Mesodermal cell (in vitro differentiated cells): ENCODE measurements around the gene CTIF.

Source experiments
- H3K27ac ChIP-seq: 2 replicates; pipeline ENCODE4 v1.7.0; 2013; ENCODE audit warnings: mild to moderate bottlenecking, low read depth, low read length, moderate library complexity; ENCODE audit not compliant: severe bottlenecking
- H3K36me3 ChIP-seq: 2 replicates; pipeline ENCODE4 v1.7.1; 2013; ENCODE audit warnings: mild to moderate bottlenecking, low read length, moderate library complexity; ENCODE audit not compliant: control insufficient read depth, insufficient read depth
- H3K4me1 ChIP-seq: one replicate; pipeline ENCODE4 v1.7.1; 2013; ENCODE audit warnings: mild to moderate bottlenecking, low read length; ENCODE audit not compliant: insufficient read depth, control insufficient read depth, poor library complexity, severe bottlenecking
- H3K4me3 ChIP-seq: 2 replicates; pipeline ENCODE4 v1.7.0; 2013; ENCODE audit warnings: low read length, control low read depth, mild to moderate bottlenecking; ENCODE audit not compliant: insufficient read depth, poor library complexity, severe bottlenecking; ENCODE audit errors: extremely low read depth
- H3K9me3 ChIP-seq: 2 replicates; pipeline ENCODE4 v1.7.1; 2013; ENCODE audit warnings: mild to moderate bottlenecking, low read length, moderate library complexity; ENCODE audit not compliant: control insufficient read depth
- WGBS, 2 experiments: methylation state at CpG; one replicate each; pipeline ENCODE4 v1.1.5; 2013; ENCODE audit warnings: missing lambda C conversion rate in 2 of 2; ENCODE audit not compliant: insufficient coverage in 2 of 2; 5-methylcytosine and 5-hydroxymethylcytosine counted together

CTIF gene

DNA sequence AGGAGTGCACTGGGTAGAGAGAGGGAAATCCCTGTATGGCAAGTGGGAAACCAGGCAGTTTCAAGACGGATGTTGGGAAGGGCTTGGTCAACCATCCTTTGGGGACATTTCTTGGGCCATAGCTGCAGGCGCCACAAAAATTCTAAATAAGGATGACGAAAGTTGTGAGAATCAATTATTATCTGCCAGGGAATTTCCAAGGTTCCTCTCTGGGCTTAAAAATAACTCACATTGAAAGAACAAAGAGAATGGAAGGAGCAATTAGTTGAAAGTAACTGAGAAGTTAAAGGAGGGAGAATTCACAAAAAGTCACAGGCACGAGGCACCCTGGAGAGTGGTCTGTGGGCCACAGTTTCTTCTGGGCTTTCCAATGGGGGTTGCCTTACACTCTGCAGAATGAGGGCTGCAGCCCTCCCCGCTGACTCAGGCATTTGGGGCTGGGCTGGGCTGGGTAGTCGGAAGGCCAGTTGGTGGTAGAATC lies 216.2 kb downstream of the CTIF start:
- Histone ChIP-seq H3K36me3 (peaks cover 26% of the 10 kb centered on the region), H3K9me3 (peaks cover 3% of the 10 kb centered on the region), H3K4me1 (peaks cover 5% of the 10 kb centered on the region), H3K4me3 (no peak overlapping the region), H3K27ac (no peak overlapping the region)
- WGBS, 2 experiments = 87 to 94% methylated on average over 6 of the region's 6 CpGs

DNA sequence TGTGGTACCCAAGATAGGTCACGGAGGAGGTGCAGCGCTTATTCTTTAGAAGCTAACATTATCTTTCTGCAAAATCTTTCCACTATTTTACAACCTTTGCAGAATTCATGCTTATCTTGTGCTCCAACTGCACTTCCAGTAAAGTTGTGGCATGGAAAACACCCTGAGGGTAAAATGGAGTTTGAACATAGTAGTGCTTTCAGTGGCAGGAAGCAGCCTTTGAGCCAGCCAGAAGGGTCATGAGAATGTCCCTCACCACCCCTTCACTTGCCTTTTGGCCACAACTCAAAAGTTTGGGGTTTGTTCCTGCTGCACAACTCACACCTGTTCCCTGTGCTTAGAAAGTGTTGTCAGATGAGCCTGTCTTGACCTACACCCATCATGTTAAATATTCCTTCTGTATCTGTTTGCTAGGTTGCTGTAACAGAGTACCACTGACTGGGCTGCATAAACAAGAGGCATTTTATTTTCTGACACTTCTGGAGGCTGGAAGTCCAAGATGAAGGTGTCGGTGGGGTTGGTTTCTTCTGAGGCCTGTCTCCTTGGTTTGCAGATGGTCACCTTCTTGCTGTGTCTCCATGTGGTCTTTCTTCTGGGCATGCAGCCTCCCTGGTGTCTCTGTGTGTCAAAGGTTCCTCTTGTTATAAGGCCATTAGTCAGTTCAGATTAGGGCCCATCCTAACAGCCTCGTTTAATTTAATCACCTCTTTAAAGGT lies 217.8 kb downstream of the CTIF start:
- Histone ChIP-seq H3K4me1 (no peaks in the 10 kb centered on the region), H3K27ac (no peak overlapping the region), H3K4me3 (no peak overlapping the region), H3K9me3 (peaks cover 3% of the 10 kb centered on the region), H3K36me3 (peaks cover 35% of the 10 kb centered on the region)
- 100% methylated on average over 1 of the region's 4 CpGs for WGBS, 2 experiments

DNA sequence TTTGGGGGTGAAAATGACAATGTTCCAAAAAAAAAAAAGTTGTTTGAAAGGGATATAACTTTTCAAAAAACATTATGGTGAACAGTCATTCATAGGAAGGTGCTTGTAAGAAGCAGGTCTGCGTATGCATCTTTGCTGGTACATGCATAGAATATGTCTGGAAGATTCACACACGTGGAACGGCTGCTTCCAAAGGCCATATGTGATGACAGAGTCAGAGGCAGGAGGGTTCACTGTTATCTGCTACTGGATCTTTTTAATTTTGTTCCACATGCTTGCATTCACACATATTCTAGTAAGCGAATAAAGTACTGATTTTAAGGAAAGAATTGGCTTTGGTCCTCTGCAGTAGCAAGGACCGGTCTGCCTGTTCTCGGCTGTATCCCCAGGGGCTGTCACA lies 218.5 kb downstream of the CTIF start:
- Histone ChIP-seq H3K9me3 (peaks cover 3% of the 10 kb centered on the region), H3K27ac (no peak overlapping the region), H3K4me3 (no peak overlapping the region), H3K36me3 (peaks cover 42% of the 10 kb centered on the region), H3K4me1 (no peaks in the 10 kb centered on the region)
- WGBS, 2 experiments = 87 to 89% methylated on average over 5 to 6 of the region's 6 CpGs

DNA sequence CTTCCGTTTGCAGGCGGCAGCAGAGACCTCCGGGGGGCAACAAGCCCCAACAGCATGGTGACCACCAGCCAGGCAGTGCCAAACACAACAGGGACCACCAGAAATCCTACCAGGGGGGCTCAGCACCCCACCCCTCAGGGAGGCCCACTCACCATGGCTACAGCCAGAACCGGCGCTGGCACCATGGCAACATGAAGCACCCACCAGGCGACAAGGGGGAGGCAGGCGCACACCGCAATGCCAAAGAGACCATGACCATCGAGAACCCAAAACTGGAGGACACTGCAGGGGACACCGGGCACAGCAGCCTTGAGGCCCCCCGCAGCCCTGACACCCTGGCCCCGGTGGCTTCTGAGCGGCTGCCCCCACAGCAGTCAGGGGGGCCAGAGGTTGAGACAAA lies 219.1 kb downstream of the CTIF start:
- 95 to 96% methylated on average over 10 to 12 of the region's 13 CpGs for WGBS, 2 experiments
- Histone ChIP-seq H3K9me3 (peaks cover 3% of the 10 kb centered on the region), H3K36me3 (peaks cover 46% of the 10 kb centered on the region), H3K27ac (no peak overlapping the region), H3K4me1 (no peaks in the 10 kb centered on the region), H3K4me3 (no peak overlapping the region)

DNA sequence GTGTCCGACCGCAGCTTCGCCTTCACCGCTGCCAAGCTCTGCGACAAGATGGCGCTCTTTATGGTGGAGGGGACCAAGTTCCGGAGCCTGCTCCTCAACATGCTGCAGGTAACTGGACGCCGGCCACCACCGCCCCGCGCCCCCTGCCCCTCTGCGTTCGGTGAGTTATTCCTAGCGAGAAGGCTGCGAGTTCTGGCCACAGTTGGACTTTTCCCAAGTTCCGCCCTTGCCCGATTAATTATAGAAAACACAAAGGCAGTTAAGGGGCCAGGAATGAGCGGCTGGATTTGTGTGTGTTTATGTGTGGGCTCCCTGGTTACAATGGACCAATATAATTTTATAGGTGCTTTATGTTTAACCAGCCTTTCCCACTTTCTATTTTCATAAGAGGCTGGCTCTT lies 222.8 kb downstream of the CTIF start:
- Histone ChIP-seq H3K36me3 (peaks cover 60% of the 10 kb centered on the region), H3K4me3 (no peak overlapping the region), H3K4me1 (peaks cover 3% of the 10 kb centered on the region), H3K27ac (no peak overlapping the region), H3K9me3 (peaks cover under 1% of the 10 kb centered on the region)
- WGBS, 2 experiments = 98 to 99% methylated on average over 16 to 19 of the region's 19 CpGs

DNA sequence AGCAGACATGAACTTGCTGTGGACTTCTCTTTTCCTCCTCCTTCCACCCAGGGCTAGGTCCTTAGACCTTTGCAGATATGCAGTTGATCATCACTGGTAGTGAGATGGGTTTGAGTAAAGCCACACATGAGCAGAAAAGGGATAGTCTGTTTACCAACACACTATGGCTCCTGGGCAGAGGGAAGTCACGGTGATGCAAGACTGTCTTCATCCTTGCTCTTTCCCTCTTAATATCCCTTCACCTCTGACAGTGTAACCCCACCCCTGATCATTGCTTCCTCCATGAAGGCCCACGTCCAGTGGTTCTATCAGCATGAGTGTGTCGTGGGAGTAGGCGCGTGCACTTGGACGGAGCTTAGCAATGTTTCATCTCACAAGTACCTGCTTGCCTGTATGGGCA lies 223.2 kb downstream of the CTIF start:
- Histone ChIP-seq H3K27ac (no peak overlapping the region), H3K4me1 (peaks cover 7% of the 10 kb centered on the region), H3K36me3 (peaks cover 59% of the 10 kb centered on the region), H3K9me3 (no peaks in the 10 kb centered on the region), H3K4me3 (no peak overlapping the region)
- 92 to 100% methylated on average over 6 of the region's 6 CpGs for WGBS, 2 experiments

DNA sequence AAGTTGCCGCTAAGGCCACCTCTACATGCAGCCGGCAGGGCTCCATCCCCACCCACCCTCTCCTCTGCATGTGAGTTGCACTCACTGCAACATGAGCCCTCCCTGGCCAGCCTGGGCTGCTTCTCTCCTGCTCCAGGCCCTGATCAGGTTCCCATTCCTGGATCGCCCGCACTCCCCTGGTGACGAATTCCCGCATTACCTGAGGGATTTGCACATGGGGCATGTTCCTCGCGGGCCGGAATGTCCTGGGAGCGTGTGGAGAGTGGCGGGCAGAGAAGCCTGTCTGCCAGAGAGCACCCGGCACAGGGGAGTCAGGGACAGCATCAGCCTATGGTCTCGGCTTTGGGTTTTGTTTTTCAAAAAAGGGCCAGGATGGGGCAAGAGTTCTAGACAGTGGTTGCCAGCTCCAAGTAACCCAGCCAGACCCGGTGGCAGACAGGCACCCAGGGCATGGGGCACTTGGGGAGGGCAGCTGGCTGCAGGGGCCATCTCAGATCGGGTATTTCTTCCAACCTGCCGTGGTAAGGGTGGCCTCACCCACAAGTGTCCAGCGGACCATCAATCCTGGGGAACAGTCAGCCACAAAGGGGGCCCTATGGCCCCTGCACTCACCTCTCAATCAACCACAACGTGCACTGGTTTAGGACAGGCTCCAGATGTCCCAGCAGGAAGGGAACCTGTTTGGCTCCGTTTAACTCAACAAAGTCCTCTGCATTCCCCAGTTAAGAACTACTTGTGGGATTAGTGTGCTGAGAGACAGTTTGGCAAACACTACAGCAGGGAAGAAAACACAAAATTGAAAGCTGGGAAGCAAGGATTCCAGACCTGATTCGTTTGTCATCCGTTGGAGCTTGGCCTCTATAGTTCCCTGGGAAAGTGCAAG lies 224.2 kb downstream of the CTIF start:
- H3K36me3 ChIP-seq = peaks cover 55% of the 10 kb centered on the region
- no peak overlapping the region for H3K27ac ChIP-seq
- H3K4me1 ChIP-seq = peaks cover 12% of the 10 kb centered on the region
- H3K4me3 ChIP-seq = no peak overlapping the region
- 93 to 94% methylated on average over 16 to 18 of the region's 21 CpGs for WGBS, 2 experiments
- H3K9me3 ChIP-seq = no peaks in the 10 kb centered on the region

DNA sequence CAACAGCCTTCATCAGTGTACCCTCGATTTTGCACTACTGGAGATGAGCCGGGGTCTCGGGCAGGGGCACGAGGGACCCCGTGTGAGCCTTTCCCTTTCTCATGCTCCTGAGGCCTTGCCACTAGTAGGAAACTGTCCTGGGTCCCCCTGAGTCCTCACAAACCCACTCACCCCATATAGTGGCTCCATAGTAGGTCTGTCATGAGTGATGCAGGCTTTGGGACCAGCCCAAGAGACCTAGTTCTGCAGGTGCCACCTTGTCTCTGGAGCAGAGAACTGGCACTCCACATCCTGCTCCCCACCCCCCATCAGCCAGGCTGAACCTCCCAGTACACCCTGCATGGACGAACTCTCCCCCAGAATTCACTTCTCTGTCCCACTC lies 224.9 kb downstream of the CTIF start:
- Histone ChIP-seq H3K9me3 (no peaks in the 10 kb centered on the region), H3K4me3 (no peak overlapping the region), H3K27ac (no peak overlapping the region), H3K4me1 (peaks cover 12% of the 10 kb centered on the region), H3K36me3 (peaks cover 49% of the 10 kb centered on the region)
- WGBS, 2 experiments = 95 to 98% methylated on average over 6 of the region's 6 CpGs

DNA sequence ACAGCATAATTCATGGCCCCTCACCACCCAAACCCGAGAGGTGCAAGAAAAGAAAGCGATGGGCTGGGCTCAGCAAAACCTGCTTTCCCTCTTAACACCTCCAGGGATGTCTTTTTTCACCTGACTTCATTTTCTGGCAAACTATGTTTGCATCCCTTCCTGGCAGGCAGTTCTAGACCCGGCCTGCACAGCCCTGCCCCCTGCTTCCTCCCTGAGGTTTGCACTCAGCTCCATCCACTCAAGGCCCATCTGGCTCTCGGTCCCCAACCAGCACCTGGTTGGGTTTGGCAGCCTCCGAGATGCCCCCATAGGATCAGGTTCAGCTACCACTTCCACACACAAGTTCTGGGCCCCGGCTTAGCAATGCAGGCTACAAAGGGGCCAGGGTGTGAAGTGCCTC lies 226.2 kb downstream of the CTIF start:
- Histone ChIP-seq H3K4me3 (no peak overlapping the region), H3K9me3 (no peaks in the 10 kb centered on the region), H3K36me3 (peaks cover 40% of the 10 kb centered on the region), H3K4me1 (peaks cover 12% of the 10 kb centered on the region), H3K27ac (no peak overlapping the region)
- WGBS, 2 experiments = 86 to 90% methylated on average over 4 to 6 of the region's 6 CpGs

DNA sequence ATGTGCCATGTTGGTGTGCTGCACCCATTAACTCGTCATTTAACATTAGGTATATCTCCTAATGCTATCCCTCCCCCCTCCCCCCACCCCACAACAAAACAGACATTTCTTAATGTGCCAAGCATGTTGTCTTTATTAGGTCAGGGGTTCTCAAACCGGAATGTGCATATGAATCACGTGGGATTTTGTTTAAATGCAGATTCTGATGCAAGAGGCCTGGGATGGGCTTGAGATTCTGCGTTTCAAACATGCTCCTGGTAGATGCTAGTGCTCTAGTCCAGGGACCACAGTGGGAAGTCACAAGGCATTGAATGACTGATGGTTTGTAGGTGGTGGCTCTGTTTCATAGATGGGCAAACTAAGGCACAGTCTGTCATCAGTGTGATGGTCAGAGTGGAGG lies 227.2 kb downstream of the CTIF start:
- Histone ChIP-seq H3K4me3 (no peak overlapping the region), H3K36me3 (peaks cover 38% of the 10 kb centered on the region), H3K4me1 (peaks cover 12% of the 10 kb centered on the region), H3K27ac (no peak overlapping the region), H3K9me3 (no peaks in the 10 kb centered on the region)
- WGBS, 2 experiments = 84 to 100% methylated on average over 2 to 3 of the region's 4 CpGs

DNA sequence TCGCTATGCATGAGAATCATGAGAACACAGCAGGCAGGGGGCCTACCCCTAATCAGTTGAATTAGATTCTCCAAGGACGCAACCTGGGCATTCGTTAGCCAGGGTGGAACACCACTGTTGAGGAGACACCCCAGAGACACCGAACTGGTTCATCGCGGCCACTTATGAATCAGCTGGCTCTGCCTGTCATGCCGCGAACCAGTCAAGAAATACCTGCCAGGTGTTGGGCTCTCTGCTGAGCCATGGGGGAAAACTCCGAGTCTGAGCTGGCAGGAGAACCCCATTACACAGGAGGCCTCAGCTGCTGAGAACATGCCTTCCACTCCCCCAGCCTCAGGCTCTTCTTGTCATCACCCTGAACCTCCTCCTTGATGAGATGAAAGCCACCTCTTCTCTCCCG lies 227.7 kb downstream of the CTIF start:
- Histone ChIP-seq H3K27ac (peak overlapping the region; percentile 76), H3K9me3 (no peaks in the 10 kb centered on the region), H3K36me3 (peaks cover 33% of the 10 kb centered on the region), H3K4me1 (peaks cover 16% of the 10 kb centered on the region), H3K4me3 (no peak overlapping the region)
- WGBS, 2 experiments = 98 to 99% methylated on average over 10 of the region's 10 CpGs
